HG02642 (cell line): ENCODE measurements around the gene SCYGR3.
"Not testable (repeated sequence)": the region's sequence is repeated elsewhere in the genome, so short reads cannot be mapped to it uniquely, and the experiment has no call there.

ENCODE experiments used
- ATAC-seq: cut with Tn5 transposase; IDR thresholded peaks from one replicate; pipeline ENCODE4 v1.9.1; 2021; ENCODE audit warnings: mild to moderate bottlenecking; ENCODE audit not compliant: unreplicated experiment, poor library complexity

SCYGR3 gene

DNA sequence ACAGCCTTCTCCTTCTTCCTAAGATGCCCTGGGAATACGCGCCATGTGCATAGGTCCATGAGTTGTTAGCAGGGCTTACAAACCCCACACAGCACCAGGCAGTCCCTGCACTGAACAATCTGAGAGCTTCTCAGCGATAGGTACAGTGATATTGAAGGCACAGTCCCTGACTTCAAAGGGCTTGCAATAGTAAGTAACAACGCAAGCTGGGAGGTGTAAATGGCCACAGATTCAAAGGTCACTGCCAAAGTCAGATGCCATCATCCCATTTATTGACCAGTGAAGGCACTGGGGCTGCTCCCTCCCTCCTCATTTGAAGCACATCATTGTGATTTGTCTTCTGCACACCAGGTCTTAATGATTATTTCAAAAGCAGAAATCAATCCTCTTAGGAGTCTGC, 541 bp upstream of the SCYGR3 start:
- ATAC-seq = no peak

GRCh38 chr2:227614246-227614645, 394 bp downstream of the SCYGR3 start:
- ATAC-seq = no peak

GRCh38 chr2:227613272-227613660, 1.4 kb downstream of the SCYGR3 start:
- no peak for ATAC-seq

DNA sequence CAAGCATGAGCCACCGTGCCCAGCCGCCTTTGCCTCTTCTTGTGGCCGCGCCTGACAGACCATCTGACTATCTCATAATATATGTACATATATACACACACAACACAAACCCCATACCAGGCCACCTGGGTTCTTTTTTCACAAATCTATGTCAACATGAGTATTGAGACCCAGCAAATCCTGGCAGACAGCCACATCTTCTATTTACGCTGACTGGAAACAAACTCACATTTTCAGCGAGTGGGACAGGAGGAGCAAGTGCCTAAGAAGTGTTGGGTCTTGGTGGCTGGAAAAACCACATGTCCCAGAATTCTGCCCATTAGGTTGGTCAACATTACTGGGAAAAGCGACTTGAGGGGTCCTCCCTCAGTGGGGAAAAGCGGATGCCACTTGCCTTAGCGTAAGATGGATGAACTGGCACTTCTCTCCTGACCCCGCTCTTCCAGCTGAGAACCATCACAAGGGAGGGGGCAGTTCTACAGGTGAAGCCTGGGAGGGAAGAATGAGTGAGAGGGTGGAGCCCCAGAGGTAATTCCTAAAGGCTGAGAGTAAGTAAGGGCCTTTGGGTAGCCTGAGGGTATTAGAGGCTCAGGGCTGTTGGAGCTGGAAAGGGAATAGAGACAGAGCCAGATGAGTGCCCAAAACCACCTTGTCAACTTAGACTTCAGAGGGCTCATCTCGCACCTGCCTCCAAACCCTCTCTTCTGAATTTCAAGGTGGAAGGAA, 1.9 kb downstream of the SCYGR3 start:
- ATAC-seq = no peak

GRCh38 chr2:227610123-227610522, 4.5 kb downstream of the SCYGR3 start:
- ATAC-seq = no peak

DNA sequence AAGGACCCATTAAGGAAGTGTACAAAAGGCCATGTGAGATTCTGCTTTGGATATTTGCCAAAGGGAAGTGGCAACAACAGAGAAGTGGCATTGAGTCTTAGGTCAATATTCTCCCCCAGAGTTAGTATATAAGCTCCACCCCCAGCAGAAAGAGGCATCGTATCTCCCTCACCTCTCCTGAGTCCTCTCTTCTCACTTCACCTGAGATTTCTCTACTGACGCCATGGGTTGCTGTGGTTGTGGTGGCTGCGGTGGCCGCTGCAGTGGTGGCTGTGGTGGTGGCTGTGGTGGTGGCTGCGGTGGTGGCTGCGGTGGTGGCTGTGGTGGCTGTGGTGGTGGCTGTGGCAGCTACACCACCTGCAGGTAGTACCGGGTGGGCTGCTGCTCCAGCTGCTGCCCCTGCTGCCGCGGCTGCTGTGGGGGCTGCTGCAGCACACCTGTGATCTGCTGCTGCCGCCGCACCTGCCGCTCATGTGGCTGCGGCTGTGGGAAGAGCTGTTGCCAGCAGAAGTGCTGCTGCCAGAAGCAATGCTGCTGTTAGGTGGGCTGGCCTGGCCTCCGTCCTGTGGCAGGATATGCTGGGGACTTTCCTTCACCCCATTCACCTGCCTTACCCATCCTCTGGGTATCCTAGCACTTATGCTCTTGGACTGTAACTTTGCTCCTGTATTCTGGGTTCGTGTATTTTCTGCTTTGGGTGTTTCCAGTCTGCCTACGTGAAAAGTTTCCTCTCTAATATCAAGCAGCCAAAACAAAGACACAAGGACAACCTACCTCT, 5.9 kb downstream of the SCYGR3 start:
- ATAC-seq = no peak

- ATAC-seq = no peak
Measured at GRCh38 chr2:227607941-227608340, 6.7 kb downstream of the SCYGR3 start.

- no peak for ATAC-seq
Measured at GRCh38 chr2:227606476-227606875, 8.2 kb downstream of the SCYGR3 start.

GRCh38 chr2:227602358-227602757, 12.3 kb downstream of the SCYGR3 start:
- ATAC-seq = no peak

DNA sequence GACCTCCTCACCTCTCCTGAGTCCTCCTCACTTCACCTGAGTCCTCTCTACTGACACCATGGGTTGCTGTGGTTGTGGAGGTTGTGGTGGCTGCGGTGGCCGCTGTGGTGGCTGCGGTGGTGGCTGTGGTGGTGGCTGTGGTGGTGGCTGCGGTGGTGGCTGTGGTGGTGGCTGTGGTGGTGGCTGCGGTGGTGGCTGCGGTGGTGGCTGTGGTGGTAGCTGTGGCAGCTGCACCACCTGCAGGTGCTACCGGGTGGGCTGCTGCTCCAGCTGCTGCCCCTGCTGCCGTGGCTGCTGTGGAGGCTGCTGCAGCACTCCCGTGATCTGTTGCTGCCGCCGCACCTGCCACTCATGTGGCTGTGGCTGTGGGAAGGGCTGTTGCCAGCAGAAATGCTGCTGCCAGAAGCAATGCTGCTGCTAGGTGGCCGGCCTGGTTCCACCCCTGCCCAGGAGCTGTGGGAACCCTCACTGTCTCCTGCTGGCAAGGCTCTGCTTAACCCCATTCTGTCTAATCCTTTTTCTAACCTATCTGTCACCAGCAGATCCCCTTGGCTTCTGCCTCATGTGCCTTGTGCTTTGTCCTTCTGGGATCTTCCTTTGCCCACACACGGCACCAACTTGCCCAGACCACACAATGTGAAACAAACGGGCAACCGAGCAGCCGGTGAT, 15.7 kb downstream of the SCYGR3 start, which contains the start of gene SCYGR2:
TSS of gene SCYGR2 (plus strand) at position 59 of the 669 bp plus-strand sequence. CDS start at position 59, 0 bp downstream.
- not testable (repeated sequence) for ATAC-seq

- ATAC-seq = no peak
Measured at GRCh38 chr2:227597998-227598397, 16.6 kb downstream of the SCYGR3 start.

DNA sequence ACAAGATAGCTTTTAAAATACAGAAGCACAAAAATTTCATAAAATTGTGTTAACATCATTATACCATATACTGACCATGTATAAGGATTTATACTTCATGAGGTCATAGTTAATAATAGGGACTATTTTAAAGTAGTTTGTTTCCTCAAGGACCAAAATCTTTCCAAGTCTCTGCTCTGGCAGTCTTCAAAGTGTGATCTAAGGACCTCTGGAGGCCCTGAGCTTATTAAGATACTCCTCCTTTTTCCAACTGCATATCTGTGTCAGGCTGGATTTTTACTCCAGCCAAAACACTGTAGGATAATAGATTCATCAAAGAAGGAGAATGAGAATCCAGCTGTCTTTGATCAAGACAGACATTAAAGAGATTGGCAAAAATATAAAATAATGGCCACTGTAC, 17.6 kb downstream of the SCYGR3 start:
- ATAC-seq = no peak

DNA sequence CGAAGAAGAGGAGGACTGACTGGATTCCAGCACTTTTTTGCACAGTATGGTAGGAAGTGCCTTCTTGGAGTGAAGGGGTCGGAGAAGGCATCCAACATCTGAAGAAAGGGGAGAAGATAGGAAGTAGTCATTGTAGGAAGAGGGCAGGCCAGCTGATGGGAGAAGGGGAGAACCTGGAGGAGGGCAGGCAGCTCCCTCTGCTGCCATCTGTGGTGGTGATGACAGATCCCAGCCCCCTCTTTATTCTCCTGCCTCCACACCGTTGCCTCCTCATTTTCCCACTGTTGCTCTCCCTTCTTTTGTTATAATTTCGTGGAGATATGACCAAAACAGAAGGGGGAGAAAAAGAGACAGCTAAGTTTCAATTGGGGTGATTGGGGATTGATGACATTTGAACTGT, 18.8 kb downstream of the SCYGR3 start:
- ATAC-seq = no peak

DNA sequence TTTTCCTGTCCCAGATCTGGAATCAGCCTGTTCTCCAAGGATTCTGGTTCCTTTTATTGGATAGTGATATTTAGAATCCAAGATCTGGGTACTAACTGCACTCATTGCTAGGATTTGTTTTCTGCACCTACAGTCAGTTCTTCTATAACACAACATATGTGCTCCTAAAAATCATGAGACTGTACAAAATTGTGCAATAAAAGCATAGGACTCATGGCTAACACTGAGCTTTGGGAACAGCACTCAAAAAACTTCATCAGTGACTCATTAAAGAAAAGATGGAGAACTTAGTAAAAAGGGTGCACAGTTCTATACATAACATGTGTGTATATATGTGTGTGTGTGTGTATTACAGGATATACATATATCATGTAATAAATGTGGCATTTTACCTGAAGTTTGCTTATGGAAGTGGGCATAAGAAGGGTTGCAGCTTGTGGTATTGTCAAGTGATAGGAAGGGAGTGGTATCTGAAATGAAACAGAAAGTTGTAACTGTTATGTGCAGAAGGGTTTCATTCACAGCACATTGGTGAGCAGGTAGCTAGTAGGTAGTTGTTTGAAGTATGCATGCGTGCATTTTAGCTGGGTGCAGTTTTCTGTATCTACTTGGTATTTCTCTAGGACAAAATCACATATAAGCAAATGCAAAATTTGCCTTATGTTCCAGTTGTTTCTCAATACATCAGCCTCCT, 21.8 kb downstream of the SCYGR3 start:
- peak; percentile 54 for ATAC-seq

DNA sequence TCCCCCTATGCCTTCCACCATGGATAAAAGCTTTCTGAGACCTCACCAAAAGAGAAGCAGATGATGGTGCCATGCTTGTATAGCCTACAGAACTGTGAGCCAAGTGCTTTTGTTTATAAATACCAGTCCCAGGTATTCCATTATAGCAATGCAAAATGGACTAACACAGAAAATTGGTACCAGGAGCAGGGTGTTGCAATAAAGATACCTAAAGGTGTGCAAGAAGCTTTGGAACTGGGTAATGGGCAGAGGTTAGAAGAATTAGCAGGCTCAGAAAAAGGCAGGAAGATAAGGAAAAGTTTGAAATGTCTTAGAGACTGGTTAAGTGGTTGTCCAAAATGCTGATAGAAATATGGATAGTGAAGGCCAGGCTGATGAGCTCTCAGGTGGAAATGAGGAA, 32.3 kb downstream of the SCYGR3 start:
- ATAC-seq = no peak

- no peak for ATAC-seq
Measured at GRCh38 chr2:227579791-227580190, 34.8 kb downstream of the SCYGR3 start.

DNA sequence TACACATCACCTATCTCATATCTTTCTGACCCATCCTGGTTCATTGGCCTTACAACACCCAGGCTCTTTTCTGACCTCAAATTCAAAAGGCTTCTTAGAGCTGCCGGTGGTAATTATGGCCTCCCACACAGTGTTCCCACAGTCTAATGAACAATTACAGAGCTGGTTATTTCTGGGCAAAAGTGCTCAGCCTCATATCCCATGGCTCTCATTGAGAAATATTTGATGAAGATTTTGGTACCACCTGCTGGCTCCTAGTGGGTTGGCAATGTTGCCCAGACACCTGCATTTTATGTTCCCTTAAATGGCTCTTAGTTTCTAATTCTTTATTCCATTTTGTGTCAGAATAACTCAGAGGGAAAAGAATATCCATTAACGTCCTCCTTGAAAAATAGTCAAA, 36.0 kb downstream of the SCYGR3 start:
- no peak for ATAC-seq

- ATAC-seq = no peak
Measured at GRCh38 chr2:227577555-227577954, 37.1 kb downstream of the SCYGR3 start.

DNA sequence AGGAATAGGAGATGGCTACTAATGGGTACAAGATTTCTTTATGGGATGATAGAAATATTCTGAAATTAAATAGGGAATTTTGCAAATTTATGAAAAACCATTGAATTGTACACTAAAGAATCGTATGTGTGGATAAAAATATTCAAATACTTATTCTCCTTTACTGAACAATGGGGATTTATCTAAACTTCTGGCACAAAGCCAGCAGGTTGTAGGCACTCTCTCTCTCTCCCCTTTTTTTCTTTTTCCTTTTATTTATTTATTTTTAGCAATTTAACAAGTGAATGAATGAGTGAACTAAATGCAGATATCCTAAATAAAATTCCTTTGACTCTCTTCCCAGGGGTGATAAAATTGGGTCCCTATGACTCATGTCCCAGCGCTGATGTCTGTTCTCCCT, 37.8 kb downstream of the SCYGR3 start:
- no peak for ATAC-seq

GRCh38 chr2:227576110-227576509, 38.5 kb downstream of the SCYGR3 start:
- ATAC-seq = no peak

DNA sequence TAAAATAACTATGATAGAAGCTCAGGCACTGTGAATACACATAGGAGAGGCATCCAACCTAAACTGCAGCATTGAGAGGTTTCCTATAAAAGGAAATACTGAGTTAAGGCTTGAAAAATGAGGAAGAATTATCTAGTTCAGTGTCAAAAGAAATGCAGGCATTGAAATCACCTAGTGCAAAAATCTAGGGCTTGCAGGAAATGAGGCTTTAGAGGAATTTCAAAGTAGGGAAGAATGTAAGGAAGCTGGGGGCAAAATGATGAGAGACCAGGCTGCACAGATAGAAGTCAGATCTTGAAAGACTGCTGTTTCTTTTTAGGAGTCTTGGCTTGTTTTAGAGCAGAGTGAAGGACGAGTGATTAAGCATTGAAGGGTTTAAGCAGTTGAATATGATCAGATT, 44.0 kb downstream of the SCYGR3 start:
- ATAC-seq = no peak
